Hepatocyte (in vitro differentiated cells): ENCODE results near the gene NHERF1. TPM values are rescaled to one million over a fixed set of nuclear protein-coding genes. Genes with fewer than 3 reads are reported as not detected.

Experiments used
- DNase-seq: peaks from one replicate; pipeline ENCODE4 v3.0.0-alpha.2; 2016; ENCODE audit warnings: low spot score
- H2AFZ ChIP-seq: fragments of 200-600 bp; sonication (generic); 2 replicates; pipeline ENCODE4 v1.6.0; 2016; ENCODE audit warnings: antibody characterized with exemption, mild to moderate bottlenecking
- H3K27ac ChIP-seq: fragments of 200-600 bp; sonication (generic); 2 replicates; pipeline ENCODE4 v1.5.1; 2016; ENCODE audit warnings: mild to moderate bottlenecking
- H3K27me3 ChIP-seq: fragments of 200-600 bp; sonication (generic); 2 replicates; pipeline ENCODE4 v1.6.1; 2016
- H3K36me3 ChIP-seq: fragments of 200-600 bp; sonication (generic); replicated peaks from 2 replicates; pipeline ENCODE4 v1.5.1; 2016; ENCODE audit warnings: low read depth; ENCODE audit not compliant: insufficient read depth
- H3K4me1 ChIP-seq: fragments of 200-600 bp; sonication (generic); 2 replicates; pipeline ENCODE4 v1.5.1; 2016; ENCODE audit warnings: mild to moderate bottlenecking, moderate library complexity; ENCODE audit not compliant: insufficient read depth
- H3K4me2 ChIP-seq: fragments of 200-600 bp; sonication (generic); 2 replicates; pipeline ENCODE4 v1.6.0; 2016
- H3K4me3 ChIP-seq: fragments of 200-600 bp; sonication (generic); 2 replicates; pipeline ENCODE4 v1.5.1; 2016; ENCODE audit warnings: mild to moderate bottlenecking
- H3K79me2 ChIP-seq: fragments of 200-600 bp; sonication (generic); 2 replicates; pipeline ENCODE4 v1.6.0; 2017; ENCODE audit warnings: mild to moderate bottlenecking
- H3K9me2 ChIP-seq: fragments of 200-600 bp; sonication (generic); replicated peaks from 2 replicates; pipeline ENCODE4 v1.6.0; 2017; ENCODE audit warnings: mild to moderate bottlenecking; ENCODE audit not compliant: insufficient read depth
- H3K9me3 ChIP-seq: fragments of 200-600 bp; sonication (generic); 2 replicates; pipeline ENCODE4 v1.5.1; 2016; ENCODE audit warnings: low read depth, mild to moderate bottlenecking
- H4K20me1 ChIP-seq: fragments of 200-600 bp; sonication (generic); 2 replicates; pipeline ENCODE4 v1.6.0; 2016; ENCODE audit warnings: mild to moderate bottlenecking; ENCODE audit not compliant: insufficient read depth, poor library complexity, severe bottlenecking
- CTCF ChIP-seq: fragments of 200-600 bp; sonication (generic); IDR thresholded peaks from 2 replicates; pipeline ENCODE4 v1.5.1; 2016; ENCODE audit warnings: antibody characterized with exemption, mild to moderate bottlenecking; ENCODE audit not compliant: poor library complexity
- EZH2 ChIP-seq: fragments of 200-600 bp; sonication (generic); IDR thresholded peaks from 2 replicates; pipeline ENCODE4 v1.6.1; 2016; ENCODE audit warnings: antibody characterized with exemption, mild to moderate bottlenecking, borderline replicate concordance
- EZH2phosphoT487 ChIP-seq: fragments of 200-600 bp; sonication (generic); IDR thresholded peaks from one replicate; pipeline ENCODE4 v1.6.1; 2018; ENCODE audit warnings: antibody characterized with exemption, mild to moderate bottlenecking, low read depth, moderate library complexity; ENCODE audit not compliant: unreplicated experiment, severe bottlenecking
- WGBS: methylation state at CpG from one replicate; pipeline ENCODE4 v1.1.6; 2016; ENCODE audit warnings: low lambda C conversion rate; ENCODE audit errors: missing lambda C conversion rate; 5-methylcytosine and 5-hydroxymethylcytosine counted together
- polyA plus RNA-seq: library from polyadenylated mRNA; unstranded; fragments of >200 nt; fragmentation: Nextera tagmentation; extraction: Ambion mirVana; gene quantifications from 2 replicates; pipeline ENCODE4 v1.2.1, GENCODE V29; 2016
- total RNA-seq: library from RNA; depleted of rRNA; stranded (reverse); fragments of >200 nt; gene quantifications from 2 replicates; pipeline ENCODE4 v1.2.3, GENCODE V29; 2014

NHERF1 gene
- total and polyA plus RNA-seq, 2 experiments from 2014 or later: 263 to 763 TPM

GRCh38 chr17:74757502-74757901 lies 9.1 kb downstream of the NHERF1 start:
- no peaks in the 10 kb centered on the region for H3K9me3 ChIP-seq
- WGBS: 73% methylated on average over 3 of the region's 3 CpGs
- H3K36me3 ChIP-seq: no peaks in the 10 kb centered on the region
- TF ChIP-seq EZH2 (no peak), CTCF (no peak), EZH2phosphoT487 (no peak)
- H3K27me3 ChIP-seq: no peaks in the 10 kb centered on the region
- peaks cover 99% of the 10 kb centered on the region for H3K79me2 ChIP-seq
- H2AFZ ChIP-seq: no peak overlapping the region
- no peak overlapping the region for H3K4me3 ChIP-seq
- peaks cover 73% of the 10 kb centered on the region for H3K4me1 ChIP-seq
- peak overlapping the region; percentile 97 for H3K27ac ChIP-seq
- H4K20me1 ChIP-seq: peaks cover 83% of the 10 kb centered on the region
- peak overlapping the region; percentile 77 for H3K4me2 ChIP-seq
- no peak for DNase-seq
- H3K9me2 ChIP-seq: no peaks in the 10 kb centered on the region

- Histone ChIP-seq H4K20me1 (peaks cover 78% of the 10 kb centered on the region), H3K4me3 (no peak overlapping the region), H3K4me2 (peak overlapping the region; percentile 77), H3K27me3 (no peaks in the 10 kb centered on the region), H2AFZ (no peak overlapping the region), H3K4me1 (peaks cover 73% of the 10 kb centered on the region), H3K9me3 (no peaks in the 10 kb centered on the region), H3K36me3 (no peaks in the 10 kb centered on the region), H3K27ac (peak overlapping the region; percentile 97), H3K9me2 (no peaks in the 10 kb centered on the region), H3K79me2 (peaks cover 94% of the 10 kb centered on the region)
- TF ChIP-seq EZH2phosphoT487 (no peak), EZH2 (no peak), CTCF (no peak)
- DNase-seq: no peak
- WGBS: 63% methylated on average over 20 of the region's 26 CpGs
Observed at GRCh38 chr17:74757931-74758847, 9.8 kb downstream of the NHERF1 start.

GRCh38 chr17:74758848-74759168 lies 10.4 kb downstream of the NHERF1 start:
- Histone ChIP-seq H4K20me1 (peaks cover 73% of the 10 kb centered on the region), H3K27ac (peak overlapping the region; percentile 97), H3K9me2 (no peaks in the 10 kb centered on the region), H3K36me3 (no peaks in the 10 kb centered on the region), H3K4me1 (peaks cover 77% of the 10 kb centered on the region), H2AFZ (no peak overlapping the region), H3K27me3 (no peaks in the 10 kb centered on the region), H3K79me2 (peaks cover 90% of the 10 kb centered on the region), H3K4me2 (peak overlapping the region; percentile 77), H3K9me3 (no peaks in the 10 kb centered on the region), H3K4me3 (no peak overlapping the region)
- no peak for DNase-seq
- 88% methylated on average over 2 of the region's 2 CpGs for WGBS
- no peak for TF ChIP-seq EZH2phosphoT487
- TF ChIP-seq EZH2: no peak

- Histone ChIP-seq H2AFZ (no peak overlapping the region), H3K4me2 (peak overlapping the region; percentile 77), H3K4me1 (peaks cover 83% of the 10 kb centered on the region), H3K27ac (peak overlapping the region; percentile 97), H3K36me3 (no peaks in the 10 kb centered on the region), H3K9me2 (no peaks in the 10 kb centered on the region), H4K20me1 (peaks cover 69% of the 10 kb centered on the region), H3K9me3 (no peaks in the 10 kb centered on the region), H3K27me3 (no peaks in the 10 kb centered on the region), H3K4me3 (no peak overlapping the region), H3K79me2 (peaks cover 86% of the 10 kb centered on the region)
- TF ChIP-seq EZH2phosphoT487 (no peak), EZH2 (no peak), CTCF (no peak)
- DNase-seq: no peak
- 68% methylated on average over 9 of the region's 9 CpGs for WGBS
Observed at GRCh38 chr17:74759243-74759801, 10.9 kb downstream of the NHERF1 start.
